DMS 273 (cell line): ENCODE data around the gene ZFYVE9.
"Not testable (repeated sequence)": the region's sequence is repeated elsewhere in the genome, so short reads cannot be mapped to it uniquely, and the experiment has no call there.

Experiments used
- DNase-seq: peaks from one replicate; lab custom pipeline; 2025; ENCODE audit not compliant: unreplicated experiment; lab: John Stamatoyannopoulos, UW

Gene ZFYVE9

DNA sequence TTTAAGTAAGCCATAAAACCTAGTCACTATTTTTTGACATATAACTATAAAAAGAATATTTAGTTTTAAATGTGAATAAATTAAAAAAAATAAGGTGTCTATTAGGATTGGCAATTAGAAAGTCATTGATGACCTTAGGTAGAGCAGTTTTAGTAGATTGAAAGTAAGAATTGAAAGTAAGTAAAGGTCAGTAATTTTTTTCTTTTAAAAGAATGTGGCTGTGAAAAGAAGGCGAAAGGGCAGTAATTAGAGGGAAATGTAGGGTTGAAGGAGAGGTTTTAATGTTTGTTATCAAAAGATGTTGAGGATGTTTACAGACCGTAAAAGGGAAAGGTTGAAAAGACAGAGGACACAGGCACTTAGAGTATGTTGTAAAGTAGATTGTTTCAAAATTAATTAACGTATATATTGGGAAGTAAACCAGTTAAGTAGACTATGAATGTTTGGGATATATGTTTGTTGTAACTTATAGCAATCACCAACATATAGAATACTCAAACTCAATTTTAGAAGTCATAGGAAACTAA lies 41.0 kb downstream of the ZFYVE9 start:
- no peak for DNase-seq

DNA sequence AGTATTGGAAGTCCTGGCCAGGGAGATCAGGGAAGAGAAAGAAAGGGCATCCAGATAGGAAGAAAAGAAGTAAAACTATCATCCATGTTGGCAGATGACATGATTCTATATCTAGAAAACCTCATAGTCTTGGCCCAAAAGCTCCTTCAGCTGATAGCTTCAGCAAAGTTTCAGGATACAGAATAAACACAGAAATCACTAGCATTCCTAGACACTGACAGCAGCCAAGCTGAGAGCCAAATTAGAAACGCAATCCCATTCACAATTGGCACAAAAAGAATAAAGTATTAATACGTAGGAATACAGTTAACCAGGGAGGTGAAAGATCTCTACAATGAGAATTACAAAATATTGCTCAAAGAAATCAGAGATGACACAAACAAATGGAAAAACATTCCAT lies 44.6 kb downstream of the ZFYVE9 start:
- no peak for DNase-seq

DNA sequence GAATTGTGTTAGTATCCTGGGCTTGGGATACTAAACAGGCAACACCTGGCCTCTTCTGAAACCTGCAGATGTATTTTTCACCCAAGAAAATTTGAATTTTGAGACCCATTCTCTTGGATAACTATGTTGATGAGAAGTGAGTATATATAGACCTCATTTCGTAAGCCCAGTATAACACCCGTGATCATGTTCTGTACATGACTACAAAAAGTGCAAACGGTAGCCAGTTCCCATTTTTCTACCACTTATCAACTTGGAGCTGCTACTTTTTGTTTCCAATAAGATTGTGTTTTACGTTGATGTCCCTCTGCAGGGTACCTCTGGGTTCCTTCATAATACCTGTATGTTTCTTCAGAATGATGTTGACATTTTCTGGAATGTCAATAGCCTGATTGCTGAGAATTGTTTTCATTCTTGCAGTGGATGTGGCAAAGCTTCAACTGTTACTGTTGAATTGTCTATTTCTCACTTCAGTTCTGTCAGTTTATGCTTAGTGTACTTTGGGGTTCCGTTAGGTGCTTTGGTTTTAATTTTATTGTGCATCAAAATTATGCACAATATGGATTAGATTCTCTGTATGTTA lies 48.1 kb downstream of the ZFYVE9 start:
- no peak for DNase-seq

DNA sequence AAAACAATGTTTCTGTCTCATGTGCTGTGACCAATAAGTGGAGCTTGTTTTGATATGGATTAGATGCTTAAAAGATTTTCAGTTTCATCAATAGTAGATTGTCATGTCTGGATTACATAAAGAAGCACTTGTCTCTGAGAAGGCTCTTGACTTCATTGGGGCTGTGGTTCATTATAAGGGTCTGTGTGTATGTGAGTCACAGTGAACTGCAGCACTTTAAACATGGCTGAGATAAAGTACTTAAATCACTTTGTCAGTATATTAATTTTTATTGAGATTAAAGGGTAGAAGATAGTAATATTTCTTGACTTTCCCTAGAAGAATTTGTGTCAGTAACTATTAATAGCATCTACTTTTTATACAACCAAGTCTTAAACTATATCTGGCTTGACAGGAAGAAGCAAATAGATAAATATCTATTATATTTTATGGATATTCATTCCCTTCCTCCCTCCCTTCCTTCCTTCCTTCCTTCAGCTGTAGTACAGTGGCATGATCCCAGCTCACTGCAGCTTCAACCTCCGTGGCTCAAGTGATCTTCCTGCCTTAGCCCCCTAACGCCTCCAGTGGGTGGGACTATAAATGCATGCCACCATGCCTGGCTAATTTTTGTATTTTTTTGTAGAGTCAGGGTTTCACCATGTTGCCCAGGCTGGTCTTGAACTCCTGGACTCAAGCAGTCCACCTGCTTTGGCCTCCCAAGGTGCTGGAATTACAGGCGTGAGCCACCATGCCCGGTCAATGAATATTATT lies 48.8 kb downstream of the ZFYVE9 start:
- peak; percentile 17 for DNase-seq

DNA sequence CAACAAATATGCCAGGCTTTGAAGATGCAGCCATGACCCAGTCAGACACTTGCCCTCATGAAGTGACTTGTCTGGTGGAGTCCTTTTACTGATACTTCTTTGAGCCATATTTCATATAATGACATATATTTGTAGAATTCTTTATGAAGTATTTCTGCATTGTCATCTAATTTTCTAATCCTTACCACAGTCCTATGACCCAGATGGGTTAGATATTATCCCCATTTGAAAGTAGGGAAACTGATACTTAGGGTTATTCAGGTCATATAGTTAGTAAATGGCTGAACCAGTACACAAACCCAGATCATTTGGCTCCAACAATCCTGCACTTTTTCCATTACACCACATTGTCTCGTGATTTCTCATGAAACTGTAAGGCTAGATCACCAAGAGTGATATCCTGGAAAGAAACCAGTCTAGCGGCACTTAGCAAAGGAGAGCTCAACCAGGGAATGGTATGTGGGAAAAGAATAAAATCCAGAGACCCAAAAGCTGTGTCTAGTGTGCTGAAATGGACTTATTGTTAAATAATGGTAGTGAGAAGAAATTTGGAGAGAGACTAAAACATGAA lies 49.6 kb downstream of the ZFYVE9 start:
- no peak for DNase-seq

DNA sequence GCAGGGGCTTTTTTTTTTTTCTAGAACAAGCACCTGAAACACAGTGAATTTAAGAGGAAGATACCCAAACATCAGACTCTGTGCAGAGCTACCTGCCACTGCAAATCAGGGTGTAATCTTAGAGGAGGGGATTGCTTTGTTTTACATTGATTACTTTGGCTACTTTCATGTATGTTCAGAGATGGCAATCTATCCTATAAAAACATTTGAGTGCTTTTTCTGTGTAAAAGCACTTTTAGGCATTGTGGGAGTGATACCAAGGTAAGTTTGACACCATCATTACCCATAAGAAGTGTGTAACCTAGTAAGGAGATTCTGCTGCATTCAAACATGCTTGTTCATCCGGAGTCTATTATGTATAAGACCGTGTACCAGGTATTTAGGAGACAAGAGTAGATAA lies 50.1 kb downstream of the ZFYVE9 start:
- no peak for DNase-seq

DNA sequence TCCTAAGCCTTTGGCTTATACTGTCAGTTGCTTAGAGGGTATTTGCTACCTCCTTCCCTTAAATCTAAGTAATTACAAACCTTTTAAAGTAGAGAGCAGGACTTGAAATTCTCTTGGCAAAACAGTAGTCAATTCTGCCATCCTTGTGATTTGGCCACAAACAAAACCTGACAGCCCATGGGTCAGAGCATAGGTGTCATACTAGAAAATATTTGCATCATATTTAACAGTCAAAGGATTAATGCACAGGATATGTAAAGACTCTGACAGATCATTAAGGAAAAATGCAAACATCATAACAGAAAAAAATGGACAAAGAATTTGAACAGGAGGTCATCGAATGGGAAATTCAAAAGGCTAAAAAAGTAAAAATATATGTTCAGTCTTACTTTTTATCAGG lies 50.5 kb downstream of the ZFYVE9 start:
- DNase-seq, result no peak

DNA sequence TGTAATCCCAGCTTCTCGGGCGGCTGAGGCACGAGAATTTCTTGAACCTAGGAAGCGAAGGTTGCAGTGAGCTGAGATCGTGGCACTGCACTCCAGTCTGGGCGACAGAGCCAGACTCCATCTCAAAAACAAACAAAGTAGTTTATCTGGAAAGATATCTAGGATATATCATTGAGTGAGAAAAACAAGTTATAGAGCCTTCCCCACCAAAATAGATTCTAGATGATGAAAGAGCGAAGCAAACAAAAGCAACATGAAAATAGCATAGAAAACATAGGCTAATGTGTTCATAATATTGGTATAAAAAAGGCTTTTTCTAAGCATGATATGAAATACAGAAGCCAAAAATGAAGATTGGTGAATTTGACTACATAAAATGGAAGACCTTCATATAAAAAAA lies 52.1 kb downstream of the ZFYVE9 start:
- no peak for DNase-seq

DNA sequence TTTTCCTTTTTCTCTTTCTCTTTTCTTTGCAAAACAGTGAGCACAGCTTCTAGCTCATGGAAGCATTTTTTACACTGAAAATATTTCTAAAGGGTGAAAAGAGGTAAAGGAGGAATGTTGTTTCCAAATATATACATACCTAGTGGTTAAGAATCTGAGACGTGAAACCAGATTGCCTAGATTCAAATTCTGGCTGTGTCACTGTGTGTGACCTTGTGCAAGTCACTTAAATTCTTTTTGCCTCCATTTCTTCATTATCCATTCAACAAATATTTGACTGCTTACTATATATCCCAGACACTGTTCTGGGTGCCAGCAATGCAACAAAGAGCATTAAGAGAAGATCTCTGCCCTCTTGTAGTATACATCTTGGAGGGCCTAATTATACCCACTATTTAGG lies 53.3 kb downstream of the ZFYVE9 start:
- DNase-seq, result no peak

DNA sequence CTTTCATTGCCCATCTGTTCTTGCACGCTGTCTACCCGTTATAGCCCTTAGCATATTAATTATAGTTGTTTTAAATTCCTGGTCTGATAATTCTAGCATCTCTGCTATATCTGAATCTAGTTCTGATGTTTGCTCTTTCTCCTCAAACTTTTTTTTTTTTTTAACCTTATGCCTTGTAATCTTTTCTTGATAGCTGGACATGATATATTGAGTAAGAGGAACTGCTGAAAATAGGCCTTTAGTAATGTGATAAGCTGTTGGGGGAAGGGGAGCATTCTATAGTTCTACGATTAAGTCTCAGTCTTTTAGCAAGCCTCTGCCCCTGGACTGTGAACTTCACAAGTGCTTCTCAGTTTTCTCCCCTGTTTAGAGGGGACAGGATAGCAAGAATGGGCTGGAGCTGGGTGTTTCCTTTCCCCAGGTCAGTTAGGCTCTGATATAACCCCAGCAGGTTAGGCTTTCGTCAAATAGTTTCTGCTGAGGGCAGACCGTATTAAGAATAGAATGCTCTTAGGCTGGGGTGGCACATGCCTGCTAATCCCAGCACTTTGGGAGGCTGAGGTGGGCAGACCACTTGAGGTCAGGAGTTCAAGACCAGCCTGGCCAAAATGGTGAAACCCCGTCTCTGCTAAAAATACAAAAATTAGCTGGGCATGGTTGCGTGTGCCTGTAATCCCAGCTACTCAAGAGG lies 62.2 kb downstream of the ZFYVE9 start:
- DNase-seq, result peak; percentile 4

DNA sequence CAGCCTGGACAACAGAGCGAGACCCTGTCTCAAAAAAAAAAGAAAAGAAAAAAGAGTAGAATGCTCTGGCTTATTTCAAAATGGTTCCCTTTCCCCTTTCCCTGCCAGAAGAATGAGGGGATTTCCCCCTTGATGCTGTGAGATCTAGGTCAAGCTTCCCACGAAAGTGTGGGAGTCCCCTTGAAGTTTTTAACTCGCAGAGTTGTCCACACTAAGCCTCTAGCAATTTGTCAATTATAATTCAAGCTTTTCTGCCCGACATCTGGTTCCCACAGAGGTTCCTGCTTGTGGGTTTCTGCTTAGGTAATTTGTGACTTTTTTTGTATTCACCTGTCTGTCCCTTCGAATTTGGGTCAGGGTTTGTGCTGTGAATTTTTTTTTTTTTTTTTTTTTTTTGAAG lies 62.8 kb downstream of the ZFYVE9 start:
- DNase-seq, result no peak

DNA sequence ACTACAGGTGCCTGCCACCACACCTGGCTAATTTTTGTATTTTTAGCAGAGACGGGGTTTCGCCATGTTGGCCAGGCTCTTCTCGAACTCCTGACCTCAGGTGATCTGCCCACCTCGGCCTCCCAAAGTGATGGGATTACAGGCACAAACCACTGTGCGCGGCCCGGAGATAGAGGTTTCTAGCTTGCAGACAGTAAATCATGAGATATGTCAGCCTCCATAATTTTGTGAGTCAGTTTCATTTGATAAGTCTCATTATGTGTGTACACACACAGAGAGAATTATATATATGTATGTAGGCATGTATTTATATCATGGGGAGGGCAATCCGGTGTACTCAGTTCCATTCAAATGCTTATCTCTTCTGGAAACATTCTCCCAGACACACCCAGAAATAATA lies 64.8 kb downstream of the ZFYVE9 start:
- DNase-seq, result not testable (repeated sequence)

DNA sequence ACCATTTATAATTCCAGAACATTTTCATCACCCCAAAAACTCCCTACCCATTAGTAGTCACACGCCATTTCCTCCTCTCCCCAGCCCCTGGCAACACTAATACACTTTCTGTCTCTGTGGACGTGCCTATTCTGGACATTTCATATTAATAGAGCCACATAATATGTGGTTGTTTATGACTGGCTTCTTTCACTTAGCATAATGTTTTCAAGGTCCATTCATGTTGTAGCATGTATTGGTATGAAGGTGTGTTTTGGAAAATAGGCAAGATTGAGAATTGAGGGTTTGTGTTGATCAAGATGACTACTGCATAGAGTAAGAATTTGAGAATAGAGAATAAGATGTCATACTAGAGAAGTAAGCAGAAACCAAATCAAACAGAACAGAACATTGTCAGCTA lies 67.5 kb downstream of the ZFYVE9 start:
- no peak for DNase-seq

DNA sequence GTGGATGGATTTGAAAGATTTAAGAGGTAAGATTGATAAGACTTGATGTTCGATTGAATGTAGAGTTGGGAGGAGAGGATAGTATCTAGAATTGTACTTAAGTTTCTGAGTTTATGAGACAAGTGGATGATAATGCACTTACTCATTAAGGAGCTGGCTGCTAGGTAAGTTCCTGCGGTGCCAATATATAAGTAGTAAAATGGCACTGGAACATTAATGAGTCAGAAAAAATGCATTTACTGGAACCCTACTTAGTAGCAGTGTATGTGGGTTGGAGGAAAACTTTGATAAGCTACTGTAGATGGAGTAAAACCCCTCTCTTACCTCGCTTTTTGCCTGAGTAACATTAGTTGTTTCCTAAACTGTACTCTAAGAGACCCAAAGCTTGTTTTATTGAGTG lies 68.2 kb downstream of the ZFYVE9 start:
- no peak for DNase-seq

DNA sequence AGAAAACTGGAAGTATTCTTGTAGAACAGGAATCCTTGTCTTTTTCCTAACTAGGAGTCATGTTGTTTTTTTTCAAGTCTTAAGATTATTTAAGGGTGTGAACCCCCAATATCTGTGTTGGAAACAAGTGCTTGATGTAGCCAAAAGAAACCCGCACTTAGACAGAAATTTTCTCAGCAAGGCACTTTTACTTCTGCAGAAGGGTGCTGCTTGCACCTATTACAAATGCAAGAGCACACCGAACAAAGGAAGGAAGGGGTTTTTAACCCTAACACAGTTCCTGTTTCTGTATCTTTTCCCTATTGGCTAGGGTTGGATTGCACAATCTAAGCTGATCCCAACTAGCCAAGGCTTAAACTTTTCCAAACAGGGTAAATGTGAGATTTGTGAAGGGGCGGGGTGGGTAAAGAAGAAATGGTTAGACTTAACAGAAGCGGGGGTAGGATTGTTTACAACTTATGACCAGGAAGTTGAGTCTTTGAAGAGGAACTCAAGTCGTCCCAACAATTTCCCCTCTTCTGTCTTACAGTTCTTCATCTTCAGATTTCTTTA lies 75.1 kb downstream of the ZFYVE9 start:
- no peak for DNase-seq

DNA sequence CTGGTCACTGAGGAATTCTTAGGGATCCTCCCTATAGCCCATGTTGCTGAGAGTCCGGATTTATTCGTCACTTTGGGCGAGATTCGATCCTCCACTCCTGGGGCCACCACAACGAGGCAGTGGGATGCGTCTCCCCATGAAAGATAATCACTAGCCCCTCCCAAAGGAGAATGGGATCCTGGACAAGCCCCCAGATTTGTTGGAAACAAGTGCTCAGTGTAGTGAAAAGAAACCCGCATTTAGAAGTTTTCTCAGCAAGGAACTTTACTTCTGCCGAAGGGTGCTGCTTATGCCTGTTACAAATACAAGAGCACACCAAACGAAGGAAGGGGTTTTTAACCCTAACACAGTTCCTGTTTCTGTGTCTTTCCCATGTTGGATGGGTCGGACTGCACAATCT lies 83.3 kb downstream of the ZFYVE9 start:
- peak; percentile 21 for DNase-seq

DNA sequence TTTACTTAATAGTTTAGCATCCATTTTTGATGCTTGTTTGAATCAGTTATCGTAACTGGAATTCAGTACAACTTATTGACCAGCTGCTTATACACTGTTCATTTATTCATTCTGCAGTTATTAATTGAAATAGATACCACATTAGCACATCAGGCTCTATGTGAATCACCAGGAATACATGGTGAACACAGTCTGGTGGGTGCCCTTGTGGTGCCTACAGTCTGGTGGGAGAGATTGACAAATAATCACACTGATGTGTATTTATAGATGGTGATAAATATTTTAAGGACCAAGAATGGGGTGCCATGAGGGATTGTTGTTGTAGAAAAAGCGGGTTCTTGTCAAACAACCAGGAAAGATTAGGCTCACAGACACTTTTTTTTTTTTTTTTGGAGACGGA lies 87.6 kb downstream of the ZFYVE9 start:
- no peak for DNase-seq

DNA sequence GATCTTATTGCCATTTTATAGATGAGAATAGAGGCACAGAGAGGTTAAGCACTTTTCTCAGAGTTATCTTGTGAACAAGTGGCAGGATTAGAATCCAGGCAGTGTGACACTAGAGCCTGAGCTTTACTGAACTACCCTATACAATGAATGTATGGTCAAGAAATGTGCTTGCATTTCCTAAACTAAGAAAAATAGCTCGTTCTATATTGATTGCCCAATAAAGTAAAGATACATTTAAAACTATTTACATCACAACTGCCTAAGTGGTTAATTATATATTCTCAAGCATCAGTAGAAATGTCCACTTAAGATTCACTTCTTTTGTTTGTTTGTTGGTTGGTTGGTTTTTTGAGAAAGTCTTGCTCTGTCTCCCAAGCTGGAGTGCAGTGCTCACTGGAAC lies 91.6 kb downstream of the ZFYVE9 start:
- no peak for DNase-seq

DNA sequence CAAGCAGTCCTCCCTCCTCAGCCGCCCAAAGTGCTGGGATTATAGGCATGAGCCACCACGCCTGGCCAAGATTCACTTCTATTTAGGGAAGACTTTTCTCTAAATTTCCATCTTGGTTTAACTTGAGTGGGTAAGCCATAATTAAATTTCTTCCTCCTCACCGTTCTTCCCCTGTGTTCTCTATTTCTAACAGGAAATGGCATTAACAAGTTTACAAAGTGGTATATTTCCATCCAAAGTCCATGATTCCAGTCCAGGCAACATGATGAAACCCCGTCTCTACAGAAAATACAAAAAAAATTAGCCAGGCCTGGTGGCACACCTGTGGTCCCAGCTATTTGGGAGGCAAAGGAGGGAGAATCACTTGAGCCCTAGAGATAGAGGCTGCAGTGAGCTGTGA lies 92.1 kb downstream of the ZFYVE9 start:
- DNase-seq, result no peak

DNA sequence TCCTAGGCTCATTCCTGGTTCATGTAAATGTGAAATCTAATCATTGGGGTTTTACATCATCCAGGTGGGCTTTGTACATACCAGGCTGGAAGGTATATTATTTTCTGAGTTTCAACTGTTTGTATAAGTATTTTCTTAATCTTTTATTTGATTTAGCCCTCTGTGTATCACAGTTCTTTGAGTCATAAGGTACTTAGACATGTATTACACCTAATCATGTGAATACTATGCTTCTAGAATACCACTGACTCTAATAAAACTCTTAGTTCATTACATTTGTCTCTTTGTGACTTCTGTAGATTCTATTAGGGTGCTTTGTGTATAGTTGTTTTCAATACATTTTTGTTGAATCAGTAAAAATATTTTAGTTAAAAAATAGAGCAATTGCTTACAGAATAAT lies 92.8 kb downstream of the ZFYVE9 start:
- no peak for DNase-seq

DNA sequence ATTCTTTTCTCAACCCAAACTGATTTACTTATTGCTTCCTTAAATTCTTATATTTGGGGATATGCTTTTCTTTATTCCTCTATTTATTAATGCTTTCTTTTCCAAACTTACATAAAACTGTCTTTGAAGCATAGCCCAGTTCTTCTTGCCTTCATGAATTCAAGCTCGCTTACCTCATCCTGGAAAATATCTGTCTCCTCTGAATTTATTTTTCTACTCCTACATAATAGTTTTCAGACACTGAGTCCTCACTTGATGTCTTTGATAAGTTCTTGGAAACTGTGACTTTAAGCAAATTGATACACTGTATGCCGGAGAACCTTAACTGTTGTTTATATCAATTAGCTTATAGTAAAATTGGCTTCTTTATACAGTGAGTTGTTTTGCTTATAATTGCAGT lies 93.8 kb downstream of the ZFYVE9 start:
- DNase-seq, result no peak

DNA sequence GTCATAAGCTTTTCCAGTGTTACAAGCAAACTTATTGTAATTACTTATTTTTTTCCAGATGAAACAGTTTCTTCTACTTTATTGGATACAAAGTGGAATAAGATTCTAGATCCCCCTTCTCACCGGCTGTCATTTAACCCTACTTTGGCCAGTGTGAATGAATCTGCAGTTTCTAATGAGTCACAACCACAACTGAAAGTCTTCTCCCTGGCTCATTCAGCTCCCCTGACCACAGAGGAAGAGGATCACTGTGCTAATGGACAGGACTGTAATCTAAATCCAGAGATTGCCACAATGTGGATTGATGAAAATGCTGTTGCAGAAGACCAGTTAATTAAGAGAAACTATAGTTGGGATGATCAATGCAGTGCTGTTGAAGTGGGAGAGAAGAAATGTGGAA lies 95.5 kb downstream of the ZFYVE9 start:
- no peak for DNase-seq
